Osteocyte (in vitro differentiated cells): ENCODE results near the gene HID1. TPM values are rescaled to one million over a fixed set of nuclear protein-coding genes. Genes with fewer than 3 reads are reported as not detected.

Experiments
- DNase-seq: peaks from one replicate; pipeline ENCODE4 v3.0.0; 2021; ENCODE audit warnings: mixed read lengths; ENCODE audit not compliant: unreplicated experiment; ENCODE audit errors: extremely low spot score
- H3K27ac Mint-ChIP-seq: one replicate; pipeline ENCODE4 v1.8.0; 2021; ENCODE audit warnings: mild to moderate bottlenecking, mixed read lengths; ENCODE audit not compliant: unreplicated experiment
- H3K27me3 Mint-ChIP-seq: one replicate; pipeline ENCODE4 v1.8.0; 2021; ENCODE audit warnings: mixed read lengths; ENCODE audit not compliant: unreplicated experiment
- H3K36me3 Mint-ChIP-seq: one replicate; pipeline ENCODE4 v1.8.0; 2021; ENCODE audit warnings: mixed read lengths; ENCODE audit not compliant: unreplicated experiment
- H3K4me1 Mint-ChIP-seq: one replicate; pipeline ENCODE4 v1.8.0; 2021; ENCODE audit warnings: mixed read lengths; ENCODE audit not compliant: unreplicated experiment
- H3K4me3 Mint-ChIP-seq: one replicate; pipeline ENCODE4 v1.8.0; 2021; ENCODE audit warnings: mild to moderate bottlenecking, moderate library complexity, mixed read lengths; ENCODE audit not compliant: unreplicated experiment
- H3K9me3 Mint-ChIP-seq: one replicate; pipeline ENCODE4 v1.8.0; 2021; ENCODE audit warnings: mixed read lengths; ENCODE audit not compliant: unreplicated experiment
- total RNA-seq: library from RNA; stranded (reverse); gene quantifications from 2 replicates; pipeline ENCODE4 v1.2.1, GENCODE V29; 2021
- TF ChIP-seq, protein P1 (sequence below): fragments of 200-600 bp; sonication (generic); IDR thresholded peaks from 2 replicates; pipeline ENCODE4 v1.5.0; 2021; ENCODE audit warnings: antibody characterized with exemption, mild to moderate bottlenecking, moderate library complexity

HID1 gene
- total RNA-seq, 1 donor from 2014 or later = 10.1 TPM

DNA sequence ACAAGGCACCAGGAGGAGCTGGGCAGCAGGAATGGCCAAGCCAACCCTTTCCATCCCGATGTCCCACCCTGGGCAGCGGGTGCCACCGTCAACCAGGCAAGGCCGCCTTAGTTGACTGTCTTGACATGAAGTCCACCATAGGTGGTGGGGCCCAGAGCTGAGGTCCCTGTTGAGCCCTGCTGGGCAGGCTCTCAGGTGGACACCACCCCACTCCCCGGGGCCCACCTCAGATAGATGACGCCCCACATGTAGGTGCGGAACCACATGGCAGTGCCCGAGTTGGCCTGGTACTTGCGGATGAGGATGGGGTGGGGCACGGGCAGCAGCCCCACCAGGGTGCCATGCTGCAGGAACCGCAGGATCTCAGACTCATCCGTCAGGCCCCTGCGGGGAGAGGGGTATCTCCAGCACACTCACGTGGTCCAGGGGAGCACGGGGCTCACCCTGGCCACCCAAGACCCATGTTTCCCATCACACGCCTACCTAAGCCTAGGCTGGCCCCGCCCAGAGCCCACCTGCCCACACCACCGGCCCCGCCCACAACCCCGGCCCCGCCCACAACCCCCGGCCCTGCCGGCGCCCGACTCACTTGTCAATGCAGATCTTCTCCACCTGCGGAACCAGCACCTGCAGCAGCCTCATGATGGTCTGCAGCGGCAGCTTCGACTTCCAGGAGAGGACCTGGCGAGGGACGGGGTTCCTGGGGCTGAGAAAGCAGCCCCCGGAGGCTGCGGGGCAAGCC, 20.7 kb downstream of the HID1 start:
- Mint-ChIP-seq H3K4me1 (no peaks in the 10 kb centered on the region), H3K27me3 (peaks cover 9% of the 10 kb centered on the region), H3K36me3 (no peaks in the 10 kb centered on the region), H3K4me3 (no peak overlapping the region), H3K27ac (no peak overlapping the region), H3K9me3 (no peaks in the 10 kb centered on the region)
- TF ChIP-seq, protein P1, sequence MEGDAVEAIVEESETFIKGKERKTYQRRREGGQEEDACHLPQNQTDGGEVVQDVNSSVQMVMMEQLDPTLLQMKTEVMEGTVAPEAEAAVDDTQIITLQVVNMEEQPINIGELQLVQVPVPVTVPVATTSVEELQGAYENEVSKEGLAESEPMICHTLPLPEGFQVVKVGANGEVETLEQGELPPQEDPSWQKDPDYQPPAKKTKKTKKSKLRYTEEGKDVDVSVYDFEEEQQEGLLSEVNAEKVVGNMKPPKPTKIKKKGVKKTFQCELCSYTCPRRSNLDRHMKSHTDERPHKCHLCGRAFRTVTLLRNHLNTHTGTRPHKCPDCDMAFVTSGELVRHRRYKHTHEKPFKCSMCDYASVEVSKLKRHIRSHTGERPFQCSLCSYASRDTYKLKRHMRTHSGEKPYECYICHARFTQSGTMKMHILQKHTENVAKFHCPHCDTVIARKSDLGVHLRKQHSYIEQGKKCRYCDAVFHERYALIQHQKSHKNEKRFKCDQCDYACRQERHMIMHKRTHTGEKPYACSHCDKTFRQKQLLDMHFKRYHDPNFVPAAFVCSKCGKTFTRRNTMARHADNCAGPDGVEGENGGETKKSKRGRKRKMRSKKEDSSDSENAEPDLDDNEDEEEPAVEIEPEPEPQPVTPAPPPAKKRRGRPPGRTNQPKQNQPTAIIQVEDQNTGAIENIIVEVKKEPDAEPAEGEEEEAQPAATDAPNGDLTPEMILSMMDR = no peak
- no peak for DNase-seq

DNA sequence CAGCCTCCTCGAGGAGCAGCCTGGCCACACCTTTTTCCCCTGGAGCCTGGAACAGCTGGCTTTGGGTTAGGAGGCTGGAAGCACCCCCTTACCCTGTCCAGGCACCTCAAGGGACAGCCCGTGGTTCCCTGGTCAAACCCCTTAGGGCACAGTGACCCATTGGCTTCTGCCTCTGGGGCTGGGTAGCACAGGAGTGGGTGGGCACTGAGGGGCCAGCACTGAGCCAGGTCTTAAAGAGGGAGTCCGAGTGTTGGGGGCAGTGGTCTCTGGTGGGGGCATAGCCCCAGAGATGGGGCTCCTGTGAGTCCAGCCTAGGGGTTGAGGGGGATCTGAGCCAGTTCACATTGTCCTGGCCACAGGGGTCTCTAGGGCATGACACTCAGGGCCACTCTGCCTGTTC, 21.5 kb downstream of the HID1 start:
- H3K27me3 Mint-ChIP-seq = peaks cover 9% of the 10 kb centered on the region
- H3K4me1 Mint-ChIP-seq = no peaks in the 10 kb centered on the region
- H3K27ac Mint-ChIP-seq = no peak overlapping the region
- TF ChIP-seq, protein P1 = no peak
- H3K4me3 Mint-ChIP-seq = no peak overlapping the region
- DNase-seq = no peak
- no peaks in the 10 kb centered on the region for H3K36me3 Mint-ChIP-seq
- no peaks in the 10 kb centered on the region for H3K9me3 Mint-ChIP-seq

DNA sequence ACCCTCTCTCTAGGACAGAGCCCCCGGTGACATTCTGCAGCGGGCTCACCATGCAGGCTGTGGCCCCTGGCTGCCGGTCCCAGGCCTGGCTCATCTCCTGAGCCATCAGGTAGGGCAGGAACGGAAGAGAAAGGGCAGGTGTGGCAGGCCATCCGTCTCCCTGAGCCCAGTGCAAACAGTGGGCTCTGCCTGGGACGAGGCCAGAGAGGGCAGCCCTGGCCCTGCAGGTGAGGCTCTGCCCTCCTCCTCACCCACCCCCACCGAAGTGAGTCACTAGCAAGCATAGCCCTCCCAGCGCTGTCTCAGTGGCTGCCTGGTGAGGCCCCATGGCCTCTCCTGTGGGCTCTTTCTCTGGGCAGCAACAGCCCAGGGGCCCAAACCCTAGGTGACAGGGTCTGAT, 22.4 kb downstream of the HID1 start:
- H3K4me3 Mint-ChIP-seq = no peak overlapping the region
- peaks cover 16% of the 10 kb centered on the region for H3K27me3 Mint-ChIP-seq
- no peaks in the 10 kb centered on the region for H3K4me1 Mint-ChIP-seq
- H3K36me3 Mint-ChIP-seq = no peaks in the 10 kb centered on the region
- H3K9me3 Mint-ChIP-seq = no peaks in the 10 kb centered on the region
- TF ChIP-seq, protein P1 = no peak
- H3K27ac Mint-ChIP-seq = no peak overlapping the region
- no peak for DNase-seq

DNA sequence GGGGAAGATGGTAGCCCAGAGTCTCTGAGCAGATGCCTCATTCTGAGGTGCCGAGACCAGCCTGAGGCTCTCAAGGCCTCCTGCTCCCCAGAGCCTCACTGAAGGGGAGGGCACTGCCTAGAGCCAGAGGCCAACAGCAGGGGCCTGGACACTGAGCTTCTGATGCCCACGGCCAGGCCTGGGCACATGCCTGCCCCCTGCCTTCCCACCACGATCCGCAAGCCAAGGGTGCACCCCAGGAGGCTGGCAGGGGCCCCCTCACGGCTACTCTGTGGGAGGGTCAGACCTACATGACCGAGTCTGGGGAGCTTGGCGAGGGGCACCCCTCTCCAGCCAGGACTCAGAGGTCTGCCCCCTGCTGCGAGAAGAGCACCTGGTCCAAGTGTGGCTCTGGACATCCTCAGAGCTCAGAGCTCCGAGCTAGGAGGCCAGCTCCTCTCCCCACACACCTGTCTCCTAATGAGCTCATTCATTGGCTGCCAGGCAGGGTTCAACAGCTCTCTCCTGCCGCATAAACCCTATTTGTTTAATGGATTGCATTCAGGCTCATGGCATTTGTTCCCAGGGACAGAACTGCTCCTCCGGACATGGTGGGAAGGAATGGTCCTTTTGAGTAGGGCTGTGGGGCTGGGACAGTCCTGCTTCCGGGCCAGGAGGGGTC, 23.0 kb downstream of the HID1 start:
- Mint-ChIP-seq H3K27me3 (peaks cover 20% of the 10 kb centered on the region), H3K9me3 (no peaks in the 10 kb centered on the region), H3K27ac (no peak overlapping the region), H3K4me3 (no peak overlapping the region), H3K36me3 (no peaks in the 10 kb centered on the region), H3K4me1 (no peaks in the 10 kb centered on the region)
- DNase-seq = no peak
- TF ChIP-seq, protein P1 = no peak

DNA sequence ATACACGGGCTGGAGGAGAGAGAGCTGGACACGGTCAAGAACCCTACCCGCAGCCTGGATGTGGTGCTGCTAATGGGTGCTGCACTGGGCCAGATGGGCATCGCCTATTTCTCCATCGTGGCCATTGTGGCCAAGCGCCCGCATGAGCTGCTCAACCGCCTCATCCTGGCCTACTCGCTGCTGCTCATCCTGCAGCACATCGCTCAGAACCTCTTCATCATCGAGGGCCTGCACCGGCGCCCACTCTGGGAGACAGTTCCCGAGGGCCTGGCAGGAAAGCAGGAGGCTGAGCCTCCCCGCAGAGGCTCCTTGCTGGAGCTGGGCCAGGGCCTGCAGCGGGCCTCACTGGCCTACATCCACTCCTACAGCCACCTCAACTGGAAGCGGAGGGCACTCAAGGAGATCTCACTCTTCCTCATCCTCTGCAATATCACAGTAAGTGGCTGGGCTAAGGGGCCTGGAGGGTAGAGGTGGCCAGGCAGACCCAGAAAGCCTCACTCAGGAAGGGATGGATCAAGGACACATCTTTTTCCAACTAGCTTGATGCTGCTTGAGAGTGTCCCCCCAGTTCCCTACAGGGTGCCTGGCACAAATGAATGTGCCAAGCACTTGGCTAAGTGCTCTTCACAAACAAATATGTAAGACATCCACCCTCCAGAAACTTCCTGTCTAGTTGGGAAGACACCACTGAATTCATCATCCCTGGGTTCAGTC, 25.4 kb downstream of the HID1 start:
- TF ChIP-seq, protein P1 = no peak
- Mint-ChIP-seq H3K36me3 (no peaks in the 10 kb centered on the region), H3K27ac (no peak overlapping the region)

More for the DNA sequence above, 25.4 kb downstream of the HID1 start:
- Mint-ChIP-seq H3K4me1 (no peaks in the 10 kb centered on the region), H3K27me3 (peaks cover 27% of the 10 kb centered on the region), H3K4me3 (no peak overlapping the region), H3K9me3 (no peaks in the 10 kb centered on the region)
- no peak for DNase-seq
